BE2C (cell line): Measurements from ENCODE around the gene SF1.

Experiments
- DNase-seq: peaks from one replicate; pipeline ENCODE4 v3.0.0-alpha.2; 2020
- H3K27me3 ChIP-seq: fragments of 250-450 bp; sonication (Bioruptor Pico); 2 replicates; pipeline ENCODE4 v1.5.1; 2020; ENCODE audit warnings: mild to moderate bottlenecking
- H3K36me3 ChIP-seq: fragments of 250-450 bp; sonication (Bioruptor Pico); 2 replicates; pipeline ENCODE4 v1.5.1; 2020; ENCODE audit warnings: mild to moderate bottlenecking
- H3K4me1 ChIP-seq: fragments of 250-450 bp; sonication (Bioruptor Pico); 2 replicates; pipeline ENCODE4 v1.5.1; 2020
- H3K4me3 ChIP-seq: 2 replicates; pipeline ENCODE4 v1.5.1; 2011; ENCODE audit warnings: low read depth, low read length
- H3K9me3 ChIP-seq: fragments of 250-450 bp; sonication (Bioruptor Pico); 2 replicates; pipeline ENCODE4 v1.5.1; 2020
- CTCF ChIP-seq: IDR thresholded peaks from 2 replicates; pipeline ENCODE4 v1.5.1; 2012; ENCODE audit warnings: mild to moderate bottlenecking, low read depth, low read length

SF1 gene

GRCh38 chr11:64757549-64758329, 20.6 kb downstream of the SF1 start:
- no peaks in the 10 kb centered on the region for H3K9me3 ChIP-seq
- no peak for DNase-seq
- peaks cover 1% of the 10 kb centered on the region; the same call in 1 of the 2 replicates for H3K36me3 ChIP-seq
- H3K27me3 ChIP-seq = no peaks in the 10 kb centered on the region
- no peak for TF ChIP-seq CTCF
- peaks cover 8% of the 10 kb centered on the region for H3K4me1 ChIP-seq
- no peak overlapping the region for H3K4me3 ChIP-seq

GRCh38 chr11:64755681-64756361, 22.5 kb downstream of the SF1 start:
- H3K9me3 ChIP-seq = no peaks in the 10 kb centered on the region
- no peak for TF ChIP-seq CTCF
- no peaks in the 10 kb centered on the region for H3K27me3 ChIP-seq
- no peak overlapping the region for H3K4me3 ChIP-seq
- H3K36me3 ChIP-seq = no peaks in the 10 kb centered on the region
- H3K4me1 ChIP-seq = peaks cover 8% of the 10 kb centered on the region
- no peak for DNase-seq

GRCh38 chr11:64754919-64755662, 23.3 kb downstream of the SF1 start:
- Histone ChIP-seq H3K4me1 (peaks cover 3% of the 10 kb centered on the region; the same call in 1 of the 2 replicates), H3K36me3 (no peaks in the 10 kb centered on the region), H3K9me3 (no peaks in the 10 kb centered on the region), H3K4me3 (no peak overlapping the region), H3K27me3 (no peaks in the 10 kb centered on the region)
- no peak for DNase-seq
- TF ChIP-seq CTCF = no peak

- no peak for TF ChIP-seq CTCF
Observed at GRCh38 chr11:64754124-64754918, 24.0 kb downstream of the SF1 start.

GRCh38 chr11:64753380-64754123, 24.8 kb downstream of the SF1 start:
- Histone ChIP-seq H3K36me3 (no peaks in the 10 kb centered on the region), H3K9me3 (no peaks in the 10 kb centered on the region), H3K4me1 (no peaks in the 10 kb centered on the region), H3K27me3 (no peaks in the 10 kb centered on the region), H3K4me3 (no peak overlapping the region)
- no peak for DNase-seq
- TF ChIP-seq CTCF = no peak

More at GRCh38 chr11:64754124-64754918, 24.0 kb downstream of the SF1 start:
- Histone ChIP-seq H3K27me3 (no peaks in the 10 kb centered on the region), H3K36me3 (no peaks in the 10 kb centered on the region), H3K9me3 (no peaks in the 10 kb centered on the region), H3K4me1 (no peaks in the 10 kb centered on the region), H3K4me3 (no peak overlapping the region)
- no peak for DNase-seq
